Tibial artery (tissue), 4 donors: Measurements from ENCODE around the gene CLEC11A.
A peak's percentile ranks its signal among the peaks of the same experiment; 100 is the strongest.

Experiments
- DNase-seq, 2 donors: peaks; one replicate each; pipeline ENCODE4 v3.0.0-alpha.2; 2019
- H3K27ac ChIP-seq, 2 donors: fragments of 200-600 bp; sonication (generic) in 1 of 2; 1 replicate in 1 of 2; 2 replicates in 1 of 2; pipeline ENCODE4 v1.5.1; 2018 to 2019; ENCODE audit warnings: mild to moderate bottlenecking in 1 of 2
- H3K27me3 ChIP-seq, 2 donors: fragments of 200-600 bp; sonication (generic) in 1 of 2; one replicate each; pipeline versions ENCODE4 v1.5.1 to v1.6.0; 2016 to 2019
- H3K36me3 ChIP-seq, 3 donors: fragments of 200-600 bp; sonication (generic) in 2 of 3; one replicate each; pipeline ENCODE4 v1.5.1; 2016 to 2019; ENCODE audit warnings: mild to moderate bottlenecking in 2 of 3
- H3K4me1 ChIP-seq, 4 donors: fragments of 200-600 bp; sonication (generic) in 2 of 4; 1 replicate in 3 of 4; 2 replicates in 1 of 4; pipeline ENCODE4 v1.5.1; 2016 to 2019
- H3K4me3 ChIP-seq, 2 donors: fragments of 200-600 bp; sonication (generic) in 1 of 2; 1 replicate in 1 of 2; 2 replicates in 1 of 2; pipeline ENCODE4 v1.5.1; 2018 to 2019; ENCODE audit warnings: mild to moderate bottlenecking in 2 of 2
- H3K9me3 ChIP-seq, 3 donors: fragments of 200-600 bp; sonication (generic) in 1 of 3; one replicate each; pipeline ENCODE4 v1.5.1; 2016 to 2019
- intact Hi-C: fragments of 100-400 bp; cut with DNase I; formaldehyde crosslinking; loops from one replicate; pipeline ENCODE4 v1.15.0; 2023; ENCODE audit warnings: low total_unique reads
- TF ChIP-seq, protein P1 (sequence below), 2 experiments: fragments of 200-600 bp in 1 of 2; fragments of 450-650 bp in 1 of 2; IDR thresholded peaks; one replicate each; pipeline ENCODE4 v1.5.1; 2017 to 2019; ENCODE audit warnings: antibody characterized with exemption in 2 of 2, mild to moderate bottlenecking in 1 of 2, moderate library complexity in 1 of 2

CLEC11A gene

DNA sequence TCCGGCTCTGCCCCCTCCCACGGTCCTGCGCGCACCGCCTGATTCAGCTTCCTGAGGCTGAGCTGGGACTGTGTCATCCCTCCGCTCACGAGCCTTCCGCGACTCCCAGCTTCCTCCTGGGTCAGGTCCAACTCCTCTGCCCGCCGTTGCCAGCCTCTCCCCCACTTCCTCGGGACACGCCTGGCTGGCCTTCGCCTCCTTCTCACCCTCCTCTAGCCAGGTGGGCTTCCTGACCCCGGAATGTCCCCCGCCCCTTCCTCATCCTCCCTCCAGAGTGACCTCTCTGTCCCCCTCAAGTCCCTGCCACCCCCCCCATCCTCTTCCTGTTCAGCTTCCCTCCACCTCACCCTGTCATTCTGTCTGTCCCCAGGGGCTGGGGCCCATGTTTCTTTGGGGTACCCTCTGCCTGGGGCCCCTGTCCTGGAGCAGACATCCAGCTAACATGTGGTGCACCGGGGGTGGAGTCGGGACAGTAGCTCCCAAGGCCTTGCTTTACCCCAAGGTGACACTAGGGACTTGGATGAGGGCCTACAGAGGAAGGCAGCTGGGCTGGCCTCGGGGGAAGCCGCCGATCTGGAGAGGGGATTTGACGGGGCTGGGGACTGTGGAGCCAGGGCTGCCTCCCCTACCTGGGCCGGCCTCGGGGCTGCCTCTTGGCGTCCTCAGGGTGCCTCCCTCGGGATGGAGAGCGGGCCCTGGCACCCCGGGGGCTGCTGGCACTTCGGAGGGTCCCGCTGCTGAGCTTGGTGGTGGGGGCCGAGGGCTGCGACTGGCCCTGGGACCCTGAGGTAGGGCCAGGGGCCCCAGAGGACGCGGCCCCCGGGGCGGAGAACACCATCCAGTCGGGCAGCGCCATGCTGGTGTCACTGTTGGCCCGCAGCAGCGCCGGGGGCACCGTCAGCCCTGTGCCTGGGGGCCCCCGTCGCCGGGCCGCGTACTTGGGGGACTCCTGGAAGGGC lies 20.0 kb upstream of the CLEC11A start:
- Histone ChIP-seq H3K27me3 (peaks cover 0 to 48% of the 10 kb centered on the region in 2 donors), H3K36me3 (no peaks in the 10 kb centered on the region), H3K4me3 (no peak overlapping the region), H3K9me3 (no peaks in the 10 kb centered on the region), H3K4me1 (no peaks in the 10 kb centered on the region), H3K27ac (no peak overlapping the region)
- TF ChIP-seq, protein P1, sequence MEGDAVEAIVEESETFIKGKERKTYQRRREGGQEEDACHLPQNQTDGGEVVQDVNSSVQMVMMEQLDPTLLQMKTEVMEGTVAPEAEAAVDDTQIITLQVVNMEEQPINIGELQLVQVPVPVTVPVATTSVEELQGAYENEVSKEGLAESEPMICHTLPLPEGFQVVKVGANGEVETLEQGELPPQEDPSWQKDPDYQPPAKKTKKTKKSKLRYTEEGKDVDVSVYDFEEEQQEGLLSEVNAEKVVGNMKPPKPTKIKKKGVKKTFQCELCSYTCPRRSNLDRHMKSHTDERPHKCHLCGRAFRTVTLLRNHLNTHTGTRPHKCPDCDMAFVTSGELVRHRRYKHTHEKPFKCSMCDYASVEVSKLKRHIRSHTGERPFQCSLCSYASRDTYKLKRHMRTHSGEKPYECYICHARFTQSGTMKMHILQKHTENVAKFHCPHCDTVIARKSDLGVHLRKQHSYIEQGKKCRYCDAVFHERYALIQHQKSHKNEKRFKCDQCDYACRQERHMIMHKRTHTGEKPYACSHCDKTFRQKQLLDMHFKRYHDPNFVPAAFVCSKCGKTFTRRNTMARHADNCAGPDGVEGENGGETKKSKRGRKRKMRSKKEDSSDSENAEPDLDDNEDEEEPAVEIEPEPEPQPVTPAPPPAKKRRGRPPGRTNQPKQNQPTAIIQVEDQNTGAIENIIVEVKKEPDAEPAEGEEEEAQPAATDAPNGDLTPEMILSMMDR (IDR thresholded peaks at IDR 0.05) = no peak
- intact Hi-C loops = no loop called here
- no peak for DNase-seq

DNA sequence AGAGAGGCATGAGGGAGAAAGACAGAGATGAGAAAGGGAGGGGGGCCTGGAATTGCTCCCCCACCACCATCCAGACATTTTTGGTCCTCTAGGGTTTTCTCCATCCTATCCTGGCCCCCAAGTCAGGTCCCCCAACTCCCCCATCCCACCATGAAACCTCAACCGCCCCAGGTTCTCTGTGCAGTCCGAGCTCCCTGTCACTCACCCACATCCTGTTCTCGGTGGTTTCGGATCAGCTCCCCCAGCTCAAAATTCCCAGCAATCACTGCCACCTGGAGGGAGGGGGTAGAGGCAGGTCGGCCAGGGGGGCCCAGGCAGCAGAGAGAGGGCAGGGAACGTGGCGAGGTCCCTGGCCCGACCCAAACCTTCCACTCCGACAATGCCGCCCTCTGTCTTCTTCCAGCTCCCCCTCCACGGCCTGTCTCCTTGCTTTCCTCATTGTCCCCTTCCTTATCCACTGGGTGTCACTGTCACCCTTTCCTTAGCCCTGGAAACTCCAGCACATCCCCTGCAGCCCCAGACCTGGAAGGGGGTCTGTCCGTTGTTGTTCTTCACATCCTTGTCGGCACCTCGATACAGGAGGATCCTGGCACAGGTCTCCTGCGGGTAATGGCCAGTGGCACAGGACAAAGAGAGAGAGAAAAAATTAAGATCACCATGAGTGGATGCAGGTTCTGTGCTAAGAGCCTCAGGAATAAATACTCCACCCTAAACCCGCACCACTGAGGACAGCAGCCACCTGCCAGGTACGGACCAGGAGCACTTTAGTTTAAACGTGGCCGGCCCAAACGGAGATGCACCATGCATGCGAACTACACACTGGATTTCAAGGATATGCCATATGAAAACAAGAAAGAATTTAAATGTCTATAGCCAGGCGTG lies 19.0 kb upstream of the CLEC11A start:
- Histone ChIP-seq H3K27ac (no peak overlapping the region), H3K4me3 (no peak overlapping the region), H3K9me3 (no peaks in the 10 kb centered on the region), H3K4me1 (no peaks in the 10 kb centered on the region), H3K27me3 (peaks cover 0 to 41% of the 10 kb centered on the region in 2 donors), H3K36me3 (no peaks in the 10 kb centered on the region)
- TF ChIP-seq, protein P1 (IDR thresholded peaks at IDR 0.05) = no peak
- no peak for DNase-seq
- intact Hi-C loops = no loop called here

DNA sequence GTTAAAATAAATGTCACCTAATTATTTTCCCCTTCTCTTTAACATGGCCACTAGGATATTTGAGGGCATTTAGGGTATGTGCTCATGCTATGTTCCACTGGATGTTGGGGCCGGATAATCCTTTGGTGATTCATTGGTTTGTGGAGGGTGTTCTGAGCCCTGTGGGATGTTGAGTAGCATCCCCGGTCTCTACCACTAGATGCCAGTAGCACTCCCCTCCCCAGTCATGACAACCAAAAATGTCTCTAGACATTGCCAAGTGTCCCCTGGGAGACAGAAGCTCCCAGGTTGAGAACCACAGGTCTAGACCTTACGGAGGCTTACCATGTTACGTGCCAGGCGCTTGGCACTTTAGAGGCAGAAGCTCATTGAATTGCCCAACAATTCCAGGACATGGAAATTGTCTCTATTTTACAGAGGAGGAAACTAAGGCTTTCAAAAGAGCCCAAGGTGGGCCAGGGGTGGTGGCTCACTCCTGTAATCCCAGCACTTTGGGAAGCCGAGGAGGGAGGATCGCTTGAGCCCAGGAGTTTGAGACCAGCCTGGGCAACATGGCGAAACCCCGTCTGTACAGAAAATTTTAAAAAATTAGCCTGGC lies 17.6 kb upstream of the CLEC11A start:
- no peak overlapping the region for H3K27ac ChIP-seq
- H3K9me3 ChIP-seq = no peaks in the 10 kb centered on the region
- H3K36me3 ChIP-seq = no peaks in the 10 kb centered on the region
- TF ChIP-seq, protein P1 (IDR thresholded peaks at IDR 0.05) = peak in 1 of 2 experiments; percentile 9
- H3K27me3 ChIP-seq = peaks cover 0 to 43% of the 10 kb centered on the region in 2 donors
- no peak overlapping the region for H3K4me3 ChIP-seq
- no peak for DNase-seq
- no peaks in the 10 kb centered on the region for H3K4me1 ChIP-seq
- intact Hi-C loops = no loop called here

DNA sequence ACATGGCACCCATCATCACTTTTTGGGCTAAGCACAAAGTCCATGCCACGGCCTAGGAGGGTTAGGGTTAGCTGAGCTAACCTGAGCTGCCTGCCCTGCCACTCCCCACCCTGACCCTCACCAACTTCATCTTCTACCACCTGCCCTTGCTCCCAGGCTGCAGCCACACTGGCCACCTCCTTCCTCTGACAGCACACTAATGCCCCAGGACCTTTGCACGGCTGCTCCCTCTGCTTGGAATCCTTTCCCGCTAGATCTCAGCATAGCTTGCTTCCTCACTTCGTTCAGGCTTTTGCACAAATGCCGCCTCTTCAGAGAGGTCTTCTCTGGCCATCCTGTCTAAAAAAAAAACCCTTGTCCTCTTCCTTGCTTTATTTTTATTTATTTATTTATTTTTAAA lies 16.8 kb upstream of the CLEC11A start:
- Histone ChIP-seq H3K36me3 (no peaks in the 10 kb centered on the region), H3K9me3 (no peaks in the 10 kb centered on the region), H3K4me1 (no peaks in the 10 kb centered on the region), H3K27me3 (peaks cover 0 to 48% of the 10 kb centered on the region in 2 donors), H3K4me3 (no peak overlapping the region), H3K27ac (no peak overlapping the region)
- no peak for DNase-seq
- intact Hi-C loops = no loop called here
- TF ChIP-seq, protein P1 (IDR thresholded peaks at IDR 0.05) = no peak

DNA sequence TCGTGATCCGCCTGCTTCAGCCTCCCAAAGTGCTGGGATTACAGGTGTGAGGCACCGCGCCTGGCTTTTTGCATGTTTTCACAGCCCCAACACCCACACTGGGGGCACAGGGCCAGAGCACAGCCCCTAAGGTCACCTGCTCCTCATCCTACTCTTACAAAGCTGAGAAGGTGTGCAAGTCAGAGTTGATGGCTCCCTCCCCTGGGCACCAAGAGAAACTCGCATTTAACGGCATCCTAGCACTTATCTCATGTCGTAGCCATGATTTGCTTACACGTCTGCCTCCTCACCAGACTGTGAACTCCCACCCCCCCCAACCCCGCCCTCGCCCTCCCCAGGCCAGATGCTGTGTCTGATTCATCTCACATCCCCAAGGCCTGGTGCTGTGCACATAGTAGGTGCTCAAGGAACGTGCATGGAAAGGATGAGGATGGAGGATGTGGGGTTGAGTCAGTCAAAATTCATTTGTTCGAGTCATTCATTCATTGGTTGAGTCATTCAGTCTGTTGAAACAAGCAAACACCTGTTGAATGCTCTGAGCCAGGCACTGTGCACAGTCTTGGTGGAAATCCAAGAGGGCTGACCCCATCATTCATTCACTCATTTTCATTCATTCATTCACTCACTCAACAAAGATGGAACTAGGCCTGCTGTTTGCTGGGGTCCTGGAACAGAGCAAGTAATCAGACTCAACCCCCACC lies 14.8 kb upstream of the CLEC11A start:
- Histone ChIP-seq H3K9me3 (no peaks in the 10 kb centered on the region), H3K36me3 (no peaks in the 10 kb centered on the region), H3K4me3 (no peak overlapping the region), H3K27ac (no peak overlapping the region), H3K4me1 (no peaks in the 10 kb centered on the region), H3K27me3 (peaks cover 0 to 42% of the 10 kb centered on the region in 2 donors)
- no peak for DNase-seq
- TF ChIP-seq, protein P1 (IDR thresholded peaks at IDR 0.05) = no peak
- intact Hi-C loops = no loop called here
